ENCODE measurements around the gene OR6B2. TPM values are rescaled to one million over a fixed set of nuclear protein-coding genes. Genes with fewer than 3 reads are reported as not detected.

OR6B2 gene
- total and polyA plus RNA-seq, 8 donors: not detected

DNA sequence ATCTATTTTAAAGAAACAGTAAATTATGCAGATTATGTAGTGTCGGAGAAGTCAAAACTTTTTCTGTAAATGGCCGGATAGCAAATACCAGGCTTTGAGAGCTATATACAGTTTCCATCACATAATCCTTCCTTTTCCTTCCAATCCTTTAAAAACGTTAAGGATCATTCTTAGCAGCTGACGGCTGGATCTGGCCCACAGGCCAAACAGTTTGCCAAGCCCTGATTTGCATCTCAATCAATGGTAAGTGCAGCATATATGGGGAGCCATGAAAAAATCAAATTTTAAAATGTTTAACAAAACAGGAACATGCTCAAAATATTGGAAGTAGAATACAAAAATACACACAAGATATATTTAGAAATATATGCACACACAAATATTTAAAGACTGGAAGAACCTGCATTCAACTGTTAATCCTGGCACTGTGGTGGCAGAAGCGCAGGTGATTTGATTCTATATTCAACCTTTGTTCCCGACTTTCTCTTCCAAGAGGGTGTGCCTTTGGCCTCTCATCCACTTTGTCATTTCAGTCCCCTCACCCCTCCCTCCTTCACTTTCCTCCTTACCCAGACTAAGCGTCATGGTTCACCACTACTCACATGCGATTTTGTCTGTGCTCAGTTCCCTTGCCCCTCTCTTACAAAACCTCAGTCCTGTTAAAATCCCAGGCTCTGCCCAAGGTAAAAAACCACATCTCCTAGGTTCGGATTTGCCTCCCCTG is 32.4 kb downstream of the OR6B2 start:
- intact Hi-C loops (cut with DNase I): loop anchor here in 1 of 3 donors (10.0 kb wide), 1 partner anchor 963 kb away; no protein-coding TSS in a partner anchor
- no peak for FAIRE-seq
- no peak for DNase-seq
- TF ChIP-seq, protein P1, sequence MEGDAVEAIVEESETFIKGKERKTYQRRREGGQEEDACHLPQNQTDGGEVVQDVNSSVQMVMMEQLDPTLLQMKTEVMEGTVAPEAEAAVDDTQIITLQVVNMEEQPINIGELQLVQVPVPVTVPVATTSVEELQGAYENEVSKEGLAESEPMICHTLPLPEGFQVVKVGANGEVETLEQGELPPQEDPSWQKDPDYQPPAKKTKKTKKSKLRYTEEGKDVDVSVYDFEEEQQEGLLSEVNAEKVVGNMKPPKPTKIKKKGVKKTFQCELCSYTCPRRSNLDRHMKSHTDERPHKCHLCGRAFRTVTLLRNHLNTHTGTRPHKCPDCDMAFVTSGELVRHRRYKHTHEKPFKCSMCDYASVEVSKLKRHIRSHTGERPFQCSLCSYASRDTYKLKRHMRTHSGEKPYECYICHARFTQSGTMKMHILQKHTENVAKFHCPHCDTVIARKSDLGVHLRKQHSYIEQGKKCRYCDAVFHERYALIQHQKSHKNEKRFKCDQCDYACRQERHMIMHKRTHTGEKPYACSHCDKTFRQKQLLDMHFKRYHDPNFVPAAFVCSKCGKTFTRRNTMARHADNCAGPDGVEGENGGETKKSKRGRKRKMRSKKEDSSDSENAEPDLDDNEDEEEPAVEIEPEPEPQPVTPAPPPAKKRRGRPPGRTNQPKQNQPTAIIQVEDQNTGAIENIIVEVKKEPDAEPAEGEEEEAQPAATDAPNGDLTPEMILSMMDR (IDR thresholded peaks at IDR 0.05): no peak
- no peaks in the 10 kb centered on the region for H3K27me3 ChIP-seq
- no peak for ATAC-seq
- H3K27ac ChIP-seq: no peak overlapping the region
- 74 to 80% methylated on average over 9 of the region's 9 CpGs for WGBS, 2 donors
- no peaks in the 10 kb centered on the region for H3K9me3 ChIP-seq
- no peak overlapping the region for H3K4me3 ChIP-seq
- H3K36me3 ChIP-seq: peaks cover 0 to 25% (median 3%) of the 10 kb centered on the region in 3 donors
- no peaks in the 10 kb centered on the region for H3K4me1 ChIP-seq

DNA sequence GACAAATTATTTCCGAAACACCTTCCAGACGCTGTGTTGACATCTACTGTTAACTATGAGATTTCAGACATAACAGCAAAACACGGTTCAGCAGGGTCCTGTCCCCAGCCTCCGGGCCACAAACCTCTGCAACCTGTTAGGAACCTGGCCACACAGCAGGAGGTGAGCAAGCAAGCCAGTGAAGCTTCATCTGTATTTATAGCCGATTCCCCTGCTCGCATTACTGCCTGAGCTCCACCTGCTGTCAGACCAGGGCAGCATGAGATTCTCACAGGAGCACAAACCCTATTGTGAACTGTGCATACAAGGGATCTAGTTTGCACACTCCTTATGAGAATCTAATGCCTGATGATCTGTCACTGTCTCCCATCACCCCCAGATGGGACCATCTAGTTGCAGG is 36.1 kb downstream of the OR6B2 start:
- no peak overlapping the region for H3K27ac ChIP-seq
- no peak for FAIRE-seq
- H3K27me3 ChIP-seq: no peaks in the 10 kb centered on the region

GRCh38 chr2:239993291-239993690 is 36.9 kb downstream of the OR6B2 start:
- Histone ChIP-seq H3K4me1 (no peaks in the 10 kb centered on the region), H3K27me3 (no peaks in the 10 kb centered on the region), H3K27ac (no peak overlapping the region), H3K36me3 (peaks cover 0 to 16% (median 2%) of the 10 kb centered on the region in 3 donors), H3K9me3 (no peaks in the 10 kb centered on the region), H3K4me3 (no peak overlapping the region)
- DNase-seq: no peak
- 85 to 86% methylated on average over 2 of the region's 2 CpGs for WGBS, 2 donors
- TF ChIP-seq, protein P1 (IDR thresholded peaks at IDR 0.05): no peak
- FAIRE-seq: no peak
- no peak for ATAC-seq
- intact Hi-C loops (cut with DNase I): loop anchor here in 2 of 3 donors (5.0 to 10.0 kb wide), 2 partner anchors 956 to 958 kb away; no protein-coding TSS in a partner anchor

More for the DNA sequence above, 36.1 kb downstream of the OR6B2 start:
- ATAC-seq (no peak), DNase-seq (no peak)
- Histone ChIP-seq H3K4me3 (no peak overlapping the region), H3K36me3 (peaks cover 0 to 14% (median 2%) of the 10 kb centered on the region in 3 donors), H3K9me3 (no peaks in the 10 kb centered on the region), H3K4me1 (no peaks in the 10 kb centered on the region)
- TF ChIP-seq, protein P1 (IDR thresholded peaks at IDR 0.05): no peak
- intact Hi-C loops (cut with DNase I): loop anchor here in 2 of 3 donors (5.0 to 10.0 kb wide), 2 partner anchors 957 to 959 kb away; no protein-coding TSS in a partner anchor
- 90 to 91% methylated on average over 6 of the region's 6 CpGs for WGBS, 2 donors

- H3K4me3 ChIP-seq: no peak overlapping the region
- peak; percentile 96 for FAIRE-seq
- no peaks in the 10 kb centered on the region for H3K27me3 ChIP-seq
- no peak overlapping the region for H3K27ac ChIP-seq
- TF ChIP-seq, protein P1 (IDR thresholded peaks at IDR 0.05): peak; percentile 61 to 70 (median 64)
- intact Hi-C loops (cut with DNase I): loop anchor here in 2 of 3 donors (5.0 to 10.0 kb wide), 2 partner anchors 955 to 957 kb away; no protein-coding TSS in a partner anchor
- no peaks in the 10 kb centered on the region for H3K4me1 ChIP-seq
- 13 to 19% methylated on average over 3 of the region's 3 CpGs for WGBS, 2 donors
- ATAC-seq: peak in 3 of 4 donors; percentile 77 to 88 (median 78)
- no peak for DNase-seq
- H3K36me3 ChIP-seq: peaks cover 0 to 16% (median 2%) of the 10 kb centered on the region in 3 donors
- H3K9me3 ChIP-seq: no peaks in the 10 kb centered on the region
These were observed 38.4 kb downstream of the OR6B2 start for GRCh38 chr2:239991689-239992314.
